HG03575 (cell line): Measurements from ENCODE around the gene TNIP1.

Experiments
- ATAC-seq: cut with Tn5 transposase; IDR thresholded peaks from one replicate; pipeline ENCODE4 v1.9.1; 2021; ENCODE audit not compliant: unreplicated experiment, insufficient number of reproducible peaks, low FRiP score; ENCODE audit errors: extremely low read depth

Gene TNIP1

GRCh38 chr5:151017897-151018296 is 62.9 kb downstream of the TNIP1 start:
- ATAC-seq = no peak

GRCh38 chr5:151016700-151017099 is 64.1 kb downstream of the TNIP1 start:
- ATAC-seq = no peak

GRCh38 chr5:151015974-151016587 is 64.8 kb downstream of the TNIP1 start:
- ATAC-seq = no peak

- ATAC-seq = no peak
Observed at GRCh38 chr5:151014680-151015343, 66.0 kb downstream of the TNIP1 start.

GRCh38 chr5:151012862-151013261 is 68.0 kb downstream of the TNIP1 start:
- ATAC-seq = no peak

GRCh38 chr5:151008906-151009305 is 71.9 kb downstream of the TNIP1 start:
- ATAC-seq = no peak

GRCh38 chr5:151008210-151008491 is 72.7 kb downstream of the TNIP1 start:
- ATAC-seq = no peak

- ATAC-seq = no peak
Observed at GRCh38 chr5:151007430-151008209, 73.2 kb downstream of the TNIP1 start.

GRCh38 chr5:151006704-151007334 is 74.0 kb downstream of the TNIP1 start:
- ATAC-seq = no peak

- ATAC-seq = no peak
Observed at GRCh38 chr5:151005950-151006576, 74.8 kb downstream of the TNIP1 start.

- ATAC-seq = no peak
Observed at GRCh38 chr5:151005187-151005949, 75.5 kb downstream of the TNIP1 start.

GRCh38 chr5:151004499-151004898 is 76.3 kb downstream of the TNIP1 start:
- no peak for ATAC-seq

GRCh38 chr5:151003503-151003860 is 77.4 kb downstream of the TNIP1 start:
- ATAC-seq = no peak

GRCh38 chr5:151002681-151003502 is 77.9 kb downstream of the TNIP1 start:
- no peak for ATAC-seq

GRCh38 chr5:151002250-151002649 is 78.6 kb downstream of the TNIP1 start:
- ATAC-seq = no peak

GRCh38 chr5:151001436-151001835 is 79.4 kb downstream of the TNIP1 start:
- ATAC-seq = no peak

GRCh38 chr5:150999704-151000442 is 81.0 kb downstream of the TNIP1 start:
- no peak for ATAC-seq
